GM12878 (cell line): ENCODE data around the gene MAN2A1. TPM values are rescaled to one million over a fixed set of nuclear protein-coding genes. Genes with fewer than 3 reads are reported as not detected.

Experiments used
- ATF3 ChIP-seq: IDR thresholded peaks from 2 replicates; pipeline ENCODE4 v1.6.1; 2011; ENCODE audit warnings: low read depth, mild to moderate bottlenecking, low read length, moderate library complexity, borderline replicate concordance; ENCODE audit errors: extremely low read depth
- IRF3 ChIP-seq: fragments of 450-650 bp; IDR thresholded peaks from 2 replicates; pipeline ENCODE4 v1.6.1; 2014; ENCODE audit warnings: mild to moderate bottlenecking
- LARP7 ChIP-seq: fragments of 450-650 bp; IDR thresholded peaks from 2 replicates; pipeline ENCODE4 v1.6.1; 2017; ENCODE audit warnings: mild to moderate bottlenecking
- REST ChIP-seq: IDR thresholded peaks from 2 replicates; pipeline ENCODE4 v1.6.1; 2012; ENCODE audit warnings: mild to moderate bottlenecking, low read depth, low read length
- SKIL ChIP-seq: fragments of 450-650 bp; IDR thresholded peaks from 2 replicates; pipeline ENCODE4 v1.6.1; 2017; ENCODE audit warnings: mild to moderate bottlenecking, low read depth, inconsistent platforms; ENCODE audit not compliant: poor library complexity, severe bottlenecking
- SMAD5 ChIP-seq: IDR thresholded peaks from 2 replicates; pipeline ENCODE4 v1.6.1; 2016; ENCODE audit warnings: antibody characterized with exemption, low read depth
- SPI1 ChIP-seq: IDR thresholded peaks from 2 replicates; pipeline ENCODE4 v1.6.1; 2011; ENCODE audit warnings: low read depth, mild to moderate bottlenecking, low read length, moderate library complexity, borderline replicate concordance; ENCODE audit not compliant: insufficient read depth
- STAT1 ChIP-seq: fragments of 450-650 bp; conservative IDR thresholded peaks from 2 replicates; pipeline ENCODE4 v1.6.1; 2014; ENCODE audit warnings: antibody characterized with exemption, mild to moderate bottlenecking
- SUZ12 ChIP-seq: fragments of 200-600 bp; sonication (generic); IDR thresholded peaks from one replicate; pipeline ENCODE4 v1.6.1; 2018; ENCODE audit warnings: antibody characterized with exemption, mild to moderate bottlenecking; ENCODE audit not compliant: unreplicated experiment
- ZNF622 ChIP-seq: fragments of 450-650 bp; IDR thresholded peaks from 2 replicates; pipeline ENCODE4 v1.6.1; 2017; ENCODE audit warnings: mild to moderate bottlenecking, inconsistent platforms
- polyA plus RNA-seq, 11 experiments: library from polyadenylated mRNA; depleted of rRNA in 4 of 11; unstranded in 6 of 11; stranded (reverse) in 5 of 11; fragments of >200 nt; fragmentation: Nextera tagmentation in 4 of 11; fragmentation: Illumina TruSeq in 1 of 11; extraction: Ambion mirVana in 4 of 11; extraction: Trizol in 1 of 11; gene quantifications; 1 replicate in 1 of 11; 2 replicates in 10 of 11; pipeline versions ENCODE4 v1.2.1 to v1.2.3, GENCODE V29; 2011 to 2016; ENCODE audit warnings: inconsistent platforms in 2 of 11, missing spikeins in 2 of 11, low read depth in 1 of 11
- total RNA-seq, 4 experiments: library from RNA; depleted of rRNA in 3 of 4; stranded (reverse); fragments of >200 nt in 3 of 4; fragmentation: Illumina TruSeq in 1 of 4; extraction: Trizol in 1 of 4; gene quantifications; 2 replicates each; pipeline versions ENCODE4 v1.2.1 to v1.2.3, GENCODE V29; 2013 to 2021

MAN2A1 gene
- total and polyA plus RNA-seq, 10 of the 15 experiments (the other 5 are each of a cell fraction or from before 2014, with no cell fraction given) = 4.2 to 27.9 (median 10.5) TPM

- TF ChIP-seq REST = no peak
- no peak for TF ChIP-seq SUZ12
- TF ChIP-seq SPI1 = no peak
- no peak for TF ChIP-seq ATF3
- no peak for TF ChIP-seq ZNF622
- TF ChIP-seq STAT1 = no peak
- TF ChIP-seq SKIL = no peak
- TF ChIP-seq IRF3 = no peak
- TF ChIP-seq LARP7 = no peak; the same call in 1 of the 2 replicates
- no peak for TF ChIP-seq SMAD5
These were observed at the start of gene MAN2A1 (continued) for GRCh38 chr5:109689740-109690241.
